ENCODE results near the gene YWHAQ.

YWHAQ gene

DNA sequence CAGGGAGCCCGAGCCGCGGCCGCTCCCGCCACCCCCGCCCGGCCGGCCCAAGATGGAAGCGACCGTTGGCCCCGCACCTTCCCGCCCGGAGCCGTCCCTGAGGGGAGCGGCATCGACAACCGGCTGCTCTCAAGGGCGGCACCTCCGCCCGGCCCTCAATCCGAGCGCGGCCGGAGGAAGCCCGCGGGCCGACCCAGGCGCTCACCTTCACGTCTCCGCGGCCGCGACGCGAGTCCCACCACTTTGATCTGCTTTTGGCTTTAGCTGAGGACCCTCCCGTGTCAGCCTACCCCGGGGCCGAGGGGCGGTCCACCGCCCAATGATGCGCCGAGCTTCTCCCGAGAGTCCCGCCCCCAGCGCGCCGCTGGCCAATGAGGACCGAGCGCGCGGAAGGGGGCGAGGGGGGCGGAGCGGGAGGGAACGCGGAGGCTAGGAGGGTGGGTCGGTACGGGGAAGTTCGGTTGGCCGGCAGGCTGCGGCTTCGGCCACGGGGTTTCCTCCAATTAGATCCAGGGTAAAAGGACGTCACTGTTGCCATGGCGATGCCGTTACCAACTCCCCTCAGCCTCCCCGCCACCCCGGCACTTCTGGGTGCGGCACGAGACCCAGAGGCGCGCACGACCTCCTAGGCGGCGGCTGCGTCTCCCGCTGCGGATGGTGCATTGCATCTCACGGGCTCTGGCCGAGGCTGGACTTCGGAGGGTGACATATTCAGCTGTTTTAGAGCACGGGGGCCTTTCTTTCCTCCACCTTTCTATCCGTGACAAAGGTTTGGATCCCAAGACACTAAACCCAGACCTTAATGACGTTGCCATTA lies at the start of gene YWHAQ:
YWHAQ (minus strand) TSS at position 262 of the 817 bp plus-strand sequence. CDS start 545 bp downstream, outside the sequence.
- DNase-seq: peak; percentile 97 to 100 (median 98)
- intact Hi-C loops (cut with DNase I): loop anchor here (2.0 to 10.0 kb wide), 2 partner anchors 74 to 134 kb away; no protein-coding TSS in a partner anchor

- intact Hi-C loops (cut with DNase I): no loop called here
- no peak for DNase-seq
Measured at GRCh38 chr2:9680082-9680481, 49.3 kb upstream of the YWHAQ start.

- DNase-seq: no peak
- intact Hi-C loops (cut with DNase I): loop anchor here (10.0 kb wide), 1 partner anchor 814 kb away; no protein-coding TSS in a partner anchor
Measured at GRCh38 chr2:9679218-9679617, 48.4 kb upstream of the YWHAQ start.

DNA sequence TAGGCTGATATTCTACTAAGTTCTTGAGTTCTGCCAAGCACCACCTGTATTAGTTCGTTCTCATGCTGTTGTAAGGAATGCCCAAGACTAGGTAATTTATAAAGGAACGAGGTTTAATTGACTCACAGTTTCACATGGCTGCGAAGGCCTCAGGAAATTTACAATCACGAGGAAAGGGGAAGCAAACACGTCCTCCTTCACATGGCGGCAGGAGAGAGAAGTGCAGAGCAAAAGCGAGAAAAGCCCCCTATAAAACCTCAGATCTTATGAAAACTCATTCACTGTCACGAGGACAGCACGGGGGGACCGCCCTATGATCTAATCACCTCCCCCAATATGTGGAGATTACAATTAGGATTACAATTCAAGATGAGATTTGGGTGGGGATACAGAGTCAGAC lies 47.7 kb upstream of the YWHAQ start:
- intact Hi-C loops (cut with DNase I): loop anchor here (10.0 kb wide), 1 partner anchor 814 kb away; no protein-coding TSS in a partner anchor
- no peak for DNase-seq

GRCh38 chr2:9675415-9676351 lies 44.9 kb upstream of the YWHAQ start:
- intact Hi-C loops (cut with DNase I): loop anchor here (10.0 kb wide), 1 partner anchor 811 kb away; no protein-coding TSS in a partner anchor

DNA sequence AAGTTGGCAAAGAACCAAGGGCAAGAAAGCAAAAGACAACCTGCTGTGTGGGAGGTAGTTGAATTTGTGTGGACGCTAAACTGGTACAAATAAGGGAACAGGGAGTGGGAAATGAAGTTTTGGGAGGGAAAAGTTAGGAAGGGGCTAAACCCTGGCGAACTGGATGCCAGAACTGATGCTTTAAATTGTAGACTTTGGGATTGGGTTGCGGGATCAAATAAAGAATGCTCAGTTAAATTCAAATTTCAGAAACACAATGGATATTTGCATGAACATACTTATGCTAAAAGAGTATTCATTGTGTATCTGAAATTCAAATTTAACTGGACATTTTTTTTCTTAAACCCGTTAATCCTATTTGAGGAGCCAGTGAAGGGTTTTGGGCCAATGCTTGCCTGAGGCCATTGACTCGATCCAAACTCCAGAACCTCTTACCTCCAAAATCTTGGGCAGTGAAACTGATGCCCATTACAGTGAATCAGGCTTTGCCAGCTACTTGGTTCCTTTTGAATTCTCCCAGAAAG lies 44.2 kb upstream of the YWHAQ start:
- intact Hi-C loops (cut with DNase I): loop anchor here (10.0 kb wide), 1 partner anchor 810 kb away; no protein-coding TSS in a partner anchor
- DNase-seq: no peak

More at GRCh38 chr2:9675415-9676351, 44.9 kb upstream of the YWHAQ start:
- peak in 1 of 10 donors; percentile 24 for DNase-seq

- intact Hi-C loops (cut with DNase I): loop anchor here (10.0 kb wide), 1 partner anchor 809 kb away; no protein-coding TSS in a partner anchor
- no peak for DNase-seq
Measured at GRCh38 chr2:9673914-9674481, 43.2 kb upstream of the YWHAQ start.

DNA sequence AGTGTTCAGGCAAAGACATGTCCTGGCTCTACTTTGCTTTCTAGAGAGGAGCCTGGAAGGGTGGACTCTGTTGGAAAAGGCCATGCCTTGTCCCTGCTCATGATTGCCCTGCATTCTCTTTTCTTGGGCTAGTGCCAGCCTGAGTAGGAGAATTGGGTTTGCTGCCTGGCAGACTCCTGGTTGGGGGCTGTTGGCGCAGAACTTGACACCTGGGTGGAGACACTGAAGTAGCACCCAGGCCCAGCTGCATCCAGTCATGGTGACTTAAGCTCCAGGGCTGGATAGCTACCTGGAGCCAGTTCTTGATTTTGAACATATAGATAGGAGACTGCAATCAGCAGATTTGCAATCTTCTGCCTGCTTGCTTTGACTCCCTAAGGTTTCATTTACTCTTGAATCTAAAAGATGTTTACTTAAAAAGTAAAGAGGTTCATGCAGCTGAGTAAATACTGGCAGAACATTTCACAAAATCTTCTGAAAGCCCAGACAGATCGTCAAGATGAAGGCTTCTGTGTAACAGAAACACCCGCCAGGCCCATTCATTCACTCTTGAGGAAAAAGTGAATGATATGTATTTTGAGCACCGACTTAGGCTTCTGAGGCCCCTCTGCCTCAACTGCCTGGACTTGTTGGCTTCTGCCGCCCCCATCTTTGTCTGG lies 38.0 kb upstream of the YWHAQ start:
- no peak for DNase-seq
- intact Hi-C loops (cut with DNase I): no loop called here

DNA sequence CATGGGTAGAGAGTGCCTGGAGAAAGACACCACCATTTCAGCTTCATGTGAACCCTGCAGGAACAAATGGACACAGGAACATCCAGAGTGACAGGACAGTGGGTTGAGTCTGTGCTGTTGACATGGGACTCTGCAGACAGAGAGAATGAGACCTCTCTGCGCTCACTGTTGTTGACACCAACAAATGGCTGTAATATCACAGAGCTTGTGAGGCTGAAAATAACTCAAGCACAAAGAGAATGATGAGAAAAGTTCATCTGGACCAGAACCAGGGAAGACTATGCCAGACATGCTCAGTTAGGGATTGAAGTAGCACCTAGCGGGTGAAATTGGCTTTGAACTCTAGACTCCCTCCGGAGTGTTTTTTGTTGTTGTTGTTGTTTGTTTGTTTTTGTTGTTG lies 37.0 kb upstream of the YWHAQ start:
- intact Hi-C loops (cut with DNase I): no loop called here
- no peak for DNase-seq

- intact Hi-C loops (cut with DNase I): no loop called here
- DNase-seq: no peak
Measured at GRCh38 chr2:9666306-9666705, 35.5 kb upstream of the YWHAQ start.

- DNase-seq: no peak
- intact Hi-C loops (cut with DNase I): no loop called here
Measured at GRCh38 chr2:9665898-9666297, 35.1 kb upstream of the YWHAQ start.

DNA sequence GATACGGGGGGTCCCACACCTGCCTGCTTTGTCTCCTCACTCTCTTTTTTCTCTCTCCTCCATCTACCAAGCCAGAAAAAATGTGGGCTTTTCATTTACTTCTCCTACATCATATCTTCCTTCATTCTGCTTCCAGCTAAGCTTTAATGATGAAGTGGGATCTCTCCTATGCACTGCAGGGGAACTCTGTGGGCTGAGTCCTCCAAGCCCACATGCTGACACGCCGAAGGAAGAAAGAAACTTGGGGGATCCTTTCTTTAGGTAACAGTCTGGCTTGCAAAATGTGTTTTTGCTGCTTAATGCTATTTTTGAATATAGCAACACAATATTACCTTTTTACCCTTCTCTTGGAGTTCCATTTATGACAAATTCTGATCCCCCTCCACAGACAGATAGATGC lies 33.6 kb upstream of the YWHAQ start:
- intact Hi-C loops (cut with DNase I): no loop called here
- DNase-seq: no peak

- intact Hi-C loops (cut with DNase I): no loop called here
Measured at GRCh38 chr2:9663008-9663879, 32.4 kb upstream of the YWHAQ start.

DNA sequence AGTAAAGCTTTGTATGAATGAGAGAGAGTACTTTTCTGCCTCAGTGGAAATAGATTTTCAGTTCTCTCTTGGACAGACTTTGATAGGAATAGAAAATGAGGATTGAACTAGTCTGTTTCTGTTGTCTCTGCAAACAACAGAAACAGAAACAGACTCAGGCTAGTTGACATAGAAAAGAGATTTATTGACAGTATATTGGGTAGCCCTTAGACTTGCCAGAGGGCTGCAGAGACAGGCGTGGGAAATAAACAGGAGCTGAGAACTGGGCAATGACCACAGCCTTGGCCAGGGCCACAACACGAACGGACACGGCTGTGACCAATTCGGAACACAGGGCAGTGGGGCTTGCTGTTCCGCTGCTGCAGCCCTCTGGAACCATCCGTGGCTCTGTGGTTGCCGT lies 30.5 kb upstream of the YWHAQ start:
- intact Hi-C loops (cut with DNase I): no loop called here
- DNase-seq: no peak

More at GRCh38 chr2:9663008-9663879, 32.4 kb upstream of the YWHAQ start:
- no peak for DNase-seq

DNA sequence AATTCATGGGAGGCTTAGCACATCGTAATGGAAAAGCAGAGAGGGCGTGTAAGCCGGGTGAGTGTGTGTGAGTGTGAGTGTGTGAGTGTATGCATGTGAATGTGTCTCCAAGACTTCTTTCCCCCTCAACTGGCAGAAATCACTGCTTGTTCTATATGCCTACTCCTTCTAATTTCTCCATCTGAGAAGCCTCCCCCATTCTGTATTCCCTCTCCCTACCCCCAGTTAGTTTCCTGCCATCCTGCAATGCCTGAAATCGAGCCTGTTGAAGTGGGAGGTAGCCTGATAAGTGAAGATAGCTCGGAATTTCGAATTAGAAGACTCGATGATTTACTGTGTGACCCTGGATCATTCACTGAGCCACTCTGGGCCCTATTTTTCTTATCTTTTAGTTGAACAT lies 30.0 kb upstream of the YWHAQ start:
- no peak for DNase-seq
- intact Hi-C loops (cut with DNase I): no loop called here

DNA sequence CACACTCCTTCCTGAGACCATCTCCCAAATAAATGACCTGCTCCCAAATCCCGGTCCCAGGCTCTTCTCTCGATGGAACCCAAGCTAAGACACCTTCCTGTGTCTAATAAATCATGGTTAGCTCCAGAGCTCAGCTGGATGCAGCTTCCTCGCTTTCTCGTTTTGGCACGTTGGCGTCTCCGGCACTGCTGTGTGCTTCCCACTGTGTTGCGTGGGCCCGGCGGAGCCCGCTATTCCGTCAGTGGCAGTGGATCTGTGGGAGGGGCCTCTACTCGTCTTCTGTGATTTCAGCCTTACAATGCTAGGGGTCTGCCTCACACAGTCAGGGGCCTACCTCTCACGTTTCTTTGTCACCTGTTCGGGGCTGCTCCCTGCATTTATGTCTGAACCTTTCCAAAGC lies 29.4 kb upstream of the YWHAQ start:
- DNase-seq: peak in 5 of 10 donors; percentile 44 to 90 (median 84)
- intact Hi-C loops (cut with DNase I): no loop called here

DNA sequence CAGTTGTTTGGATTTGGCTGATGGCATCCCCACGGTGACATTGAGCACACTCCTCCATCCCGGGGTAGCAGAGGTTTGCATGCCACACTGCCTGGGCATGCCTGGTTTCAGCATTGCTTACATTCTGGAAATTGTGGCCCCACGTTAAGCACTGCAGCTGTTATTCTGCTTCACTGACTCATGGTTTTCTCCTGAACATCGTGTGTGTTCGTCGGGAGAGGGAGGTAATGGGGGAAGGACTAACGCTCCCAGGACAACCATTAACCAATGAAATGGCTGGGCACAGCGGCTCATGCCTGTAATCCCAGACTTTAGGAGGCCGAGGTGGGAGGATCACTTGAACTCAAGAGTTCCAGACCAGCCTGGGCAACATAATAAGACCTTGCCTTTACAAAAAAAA lies 28.2 kb upstream of the YWHAQ start:
- no peak for DNase-seq
- intact Hi-C loops (cut with DNase I): no loop called here

DNA sequence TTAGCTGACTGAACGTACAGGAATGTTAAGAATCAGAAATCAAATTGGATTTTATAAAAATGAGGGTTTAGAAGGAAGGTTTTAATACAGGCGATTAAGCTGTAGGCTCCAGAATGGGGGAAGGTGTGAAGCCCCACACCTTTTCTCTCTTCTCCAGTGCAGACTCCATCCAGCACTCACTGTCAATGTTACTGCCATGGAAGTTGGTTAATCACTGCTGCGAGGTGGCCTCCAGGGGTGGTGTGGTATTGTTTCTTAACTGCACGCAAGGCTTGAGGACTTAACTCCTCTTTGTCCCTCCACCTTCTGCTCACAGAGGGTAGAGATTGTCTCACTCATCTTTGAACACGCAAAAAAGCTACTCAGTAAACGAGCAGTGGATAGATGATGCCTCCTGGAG lies 26.9 kb upstream of the YWHAQ start:
- no peak for DNase-seq
- intact Hi-C loops (cut with DNase I): no loop called here

GRCh38 chr2:9657083-9657482 lies 26.3 kb upstream of the YWHAQ start:
- intact Hi-C loops (cut with DNase I): no loop called here
- no peak for DNase-seq

Measured in posterior cingulate gyrus (tissue), 11 donors.